Measurements from ENCODE around the gene TBX19. TPM values are rescaled to one million over a fixed set of nuclear protein-coding genes. Genes with fewer than 3 reads are reported as not detected.

TBX19 gene
- total RNA-seq, 1 experiment from 2014 or later, result 2.0 TPM

DNA sequence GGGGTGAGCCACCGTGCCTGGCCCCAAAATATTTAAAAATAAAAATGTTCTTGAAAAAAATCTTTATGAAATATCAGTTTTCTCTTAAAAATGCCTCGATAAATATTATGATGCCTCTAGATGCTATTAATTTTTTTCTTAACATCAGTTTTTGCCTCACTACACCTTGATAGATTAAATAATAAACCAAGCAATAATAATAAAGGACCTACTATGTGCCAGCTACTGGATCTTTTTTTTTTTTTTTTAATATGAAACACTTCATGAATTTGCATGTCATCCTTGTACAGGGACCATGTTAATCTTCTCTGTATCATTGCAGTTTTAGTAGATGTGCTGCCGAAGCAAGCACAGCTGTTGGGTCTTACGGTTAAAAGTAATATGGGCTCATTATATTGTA, 17.5 kb upstream of the TBX19 start:
- H3K9me3 ChIP-seq (ENCODE audit: insufficient read depth, low read depth), result no peaks in the 10 kb centered on the region
- H3F3A ChIP-seq (ENCODE audit: insufficient read depth, low read depth), result no peaks in the 10 kb centered on the region
- H3K4me2 ChIP-seq, result no peak overlapping the region
- no peaks in the 10 kb centered on the region for H3K27me3 ChIP-seq (ENCODE audit: insufficient read depth, low read depth)
- no peak overlapping the region for H2AFZ ChIP-seq
- 0 out of 2 replicates have a peak, but pooled peaks cover 4% of the 10 kb centered on the region for H3K79me2 ChIP-seq (ENCODE audit: low read depth)
- 0 out of 2 replicates have a peak, but pooled peaks cover 3% of the 10 kb centered on the region for H3K4me1 ChIP-seq (replicated peaks; ENCODE audit: insufficient read depth)
- H3K27ac ChIP-seq, result no peak overlapping the region
- intact Hi-C loops (cut with micrococcal nuclease; ENCODE audit: unreplicated experiment), result no loop called here
- no peak for DNase-seq
- no peaks in the 10 kb centered on the region for H4K20me1 ChIP-seq (ENCODE audit: insufficient read depth)
- CTCF ChIA-PET, result interaction anchor here (0.5 kb wide), 1 partner anchor 730 kb away, joined by 3 read pairs; no protein-coding TSS in a partner anchor
- H3K9me2 ChIP-seq (ENCODE audit: insufficient read depth), result no peaks in the 10 kb centered on the region
- H3K36me3 ChIP-seq (ENCODE audit: low read depth), result no peaks in the 10 kb centered on the region
- H3K4me3 ChIP-seq, result no peak overlapping the region
- TF ChIP-seq, protein P1, sequence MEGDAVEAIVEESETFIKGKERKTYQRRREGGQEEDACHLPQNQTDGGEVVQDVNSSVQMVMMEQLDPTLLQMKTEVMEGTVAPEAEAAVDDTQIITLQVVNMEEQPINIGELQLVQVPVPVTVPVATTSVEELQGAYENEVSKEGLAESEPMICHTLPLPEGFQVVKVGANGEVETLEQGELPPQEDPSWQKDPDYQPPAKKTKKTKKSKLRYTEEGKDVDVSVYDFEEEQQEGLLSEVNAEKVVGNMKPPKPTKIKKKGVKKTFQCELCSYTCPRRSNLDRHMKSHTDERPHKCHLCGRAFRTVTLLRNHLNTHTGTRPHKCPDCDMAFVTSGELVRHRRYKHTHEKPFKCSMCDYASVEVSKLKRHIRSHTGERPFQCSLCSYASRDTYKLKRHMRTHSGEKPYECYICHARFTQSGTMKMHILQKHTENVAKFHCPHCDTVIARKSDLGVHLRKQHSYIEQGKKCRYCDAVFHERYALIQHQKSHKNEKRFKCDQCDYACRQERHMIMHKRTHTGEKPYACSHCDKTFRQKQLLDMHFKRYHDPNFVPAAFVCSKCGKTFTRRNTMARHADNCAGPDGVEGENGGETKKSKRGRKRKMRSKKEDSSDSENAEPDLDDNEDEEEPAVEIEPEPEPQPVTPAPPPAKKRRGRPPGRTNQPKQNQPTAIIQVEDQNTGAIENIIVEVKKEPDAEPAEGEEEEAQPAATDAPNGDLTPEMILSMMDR (conservative IDR thresholded peaks at IDR 0.05), result no peak
- TF ChIP-seq EZH2 (IDR thresholded peaks at IDR 0.05; ENCODE audit: low read depth), result no peak
- no TSS peak for BruUV-seq (replicated peaks)
- POLR2A ChIA-PET (ENCODE audit: unreplicated experiment), result no interaction called here

DNA sequence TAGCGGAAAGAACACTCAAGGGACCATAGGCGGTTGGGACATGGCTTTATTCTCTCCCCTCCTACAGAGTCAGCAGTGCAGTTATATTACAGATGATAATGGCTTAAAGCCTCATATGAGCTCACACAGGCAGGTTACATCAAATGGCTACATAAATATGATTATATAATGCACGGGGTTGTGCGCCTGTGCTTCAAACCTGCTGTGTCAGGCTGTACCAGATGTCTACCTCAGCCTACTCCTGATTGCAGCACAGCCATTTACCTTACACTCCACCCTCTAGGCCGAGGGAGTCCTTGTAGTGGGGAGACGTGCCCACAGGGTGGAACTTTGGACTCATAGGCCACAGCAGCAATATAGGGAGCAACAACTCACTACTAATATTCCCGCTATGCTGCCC, 16.4 kb upstream of the TBX19 start:
- Histone ChIP-seq H3K4me1 (replicated peaks; ENCODE audit: insufficient read depth) (0 out of 2 replicates have a peak, but pooled peaks cover 3% of the 10 kb centered on the region), H3K4me3 (no peak overlapping the region), H3K36me3 (ENCODE audit: low read depth) (no peaks in the 10 kb centered on the region), H3K79me2 (ENCODE audit: low read depth) (0 out of 2 replicates have a peak, but pooled peaks cover 4% of the 10 kb centered on the region), H2AFZ (no peak overlapping the region), H3K27me3 (ENCODE audit: insufficient read depth, low read depth) (no peaks in the 10 kb centered on the region), H3K27ac (no peak overlapping the region), H4K20me1 (ENCODE audit: insufficient read depth) (no peaks in the 10 kb centered on the region), H3K4me2 (no peak overlapping the region), H3K9me3 (ENCODE audit: insufficient read depth, low read depth) (no peaks in the 10 kb centered on the region), H3F3A (ENCODE audit: insufficient read depth, low read depth) (no peaks in the 10 kb centered on the region), H3K9me2 (ENCODE audit: insufficient read depth) (no peaks in the 10 kb centered on the region)
- ChIA-PET POLR2A (ENCODE audit: unreplicated experiment) (no interaction called here), CTCF (no interaction called here)
- BruUV-seq (replicated peaks), result no TSS peak
- DNase-seq, result no peak
- intact Hi-C loops (cut with micrococcal nuclease; ENCODE audit: unreplicated experiment), result no loop called here
- TF ChIP-seq EZH2 (IDR thresholded peaks at IDR 0.05; ENCODE audit: low read depth), result no peak
- TF ChIP-seq, protein P1 (conservative IDR thresholded peaks at IDR 0.05), result no peak

DNA sequence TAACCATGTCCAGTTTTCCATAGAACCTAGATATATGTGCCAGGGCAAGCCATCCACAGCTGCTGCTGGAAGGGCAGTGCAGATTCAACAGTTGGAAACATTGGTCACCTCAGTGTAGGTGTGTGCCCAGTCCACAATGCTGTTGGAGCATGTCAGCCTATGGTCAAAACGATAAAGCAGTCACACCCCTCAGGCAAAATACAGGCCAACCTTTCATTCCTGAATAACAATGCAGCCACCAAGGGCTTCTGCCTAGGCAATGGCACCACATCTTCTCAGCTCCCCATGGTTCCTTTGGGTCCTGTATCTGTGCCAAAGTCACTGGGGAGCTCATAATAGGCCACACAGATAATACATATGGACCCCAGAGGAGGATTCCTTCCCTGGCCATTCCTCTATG, 15.1 kb upstream of the TBX19 start:
- H3K79me2 ChIP-seq (ENCODE audit: low read depth), result 0 out of 2 replicates have a peak, but pooled peaks cover 4% of the 10 kb centered on the region
- H3K27ac ChIP-seq, result no peak overlapping the region
- H3K4me1 ChIP-seq (replicated peaks; ENCODE audit: insufficient read depth), result 0 out of 2 replicates have a peak, but pooled peaks cover 3% of the 10 kb centered on the region
- H4K20me1 ChIP-seq (ENCODE audit: insufficient read depth), result no peaks in the 10 kb centered on the region
- H3K36me3 ChIP-seq (ENCODE audit: low read depth), result no peaks in the 10 kb centered on the region
- BruUV-seq (replicated peaks), result no TSS peak
- ChIA-PET POLR2A (ENCODE audit: unreplicated experiment) (no interaction called here), CTCF (no interaction called here)
- H3K9me3 ChIP-seq (ENCODE audit: insufficient read depth, low read depth), result no peaks in the 10 kb centered on the region
- no peaks in the 10 kb centered on the region for H3K9me2 ChIP-seq (ENCODE audit: insufficient read depth)
- no peak for DNase-seq
- H3K4me2 ChIP-seq, result no peak overlapping the region
- no peak overlapping the region for H3K4me3 ChIP-seq
- intact Hi-C loops (cut with micrococcal nuclease; ENCODE audit: unreplicated experiment), result no loop called here
- TF ChIP-seq EZH2 (IDR thresholded peaks at IDR 0.05; ENCODE audit: low read depth), result no peak
- TF ChIP-seq, protein P1 (conservative IDR thresholded peaks at IDR 0.05), result no peak
- H3K27me3 ChIP-seq (ENCODE audit: insufficient read depth, low read depth), result no peaks in the 10 kb centered on the region
- no peaks in the 10 kb centered on the region for H3F3A ChIP-seq (ENCODE audit: insufficient read depth, low read depth)
- no peak overlapping the region for H2AFZ ChIP-seq
